ENCODE measurements around the gene ZNF451. TPM values are rescaled to one million over a fixed set of nuclear protein-coding genes. Genes with fewer than 3 reads are reported as not detected.

The ZNF451 gene
- total and polyA plus RNA-seq, 4 donors, result 5.5 to 108 (median 33.8) TPM

DNA sequence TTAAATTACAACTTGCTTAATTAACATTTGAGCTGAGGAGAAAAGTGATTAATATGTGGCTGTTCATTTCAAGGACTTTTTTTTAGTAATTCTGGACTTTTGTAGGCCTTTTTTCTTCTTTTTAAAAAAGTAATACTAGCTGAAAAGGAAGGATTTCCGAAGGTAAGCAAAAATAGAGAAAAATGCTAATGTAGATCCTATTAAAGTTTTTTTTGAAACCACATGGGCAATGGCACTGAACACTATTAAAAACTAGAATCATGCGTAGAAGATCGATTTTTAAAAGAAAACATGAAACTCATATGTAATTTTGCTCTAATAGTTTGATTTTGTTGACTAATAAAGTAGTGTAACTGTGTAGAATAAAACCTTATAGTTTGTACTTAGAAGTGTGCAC lies 84.5 kb downstream of the ZNF451 start (continued):
- TF ChIP-seq, protein P1, sequence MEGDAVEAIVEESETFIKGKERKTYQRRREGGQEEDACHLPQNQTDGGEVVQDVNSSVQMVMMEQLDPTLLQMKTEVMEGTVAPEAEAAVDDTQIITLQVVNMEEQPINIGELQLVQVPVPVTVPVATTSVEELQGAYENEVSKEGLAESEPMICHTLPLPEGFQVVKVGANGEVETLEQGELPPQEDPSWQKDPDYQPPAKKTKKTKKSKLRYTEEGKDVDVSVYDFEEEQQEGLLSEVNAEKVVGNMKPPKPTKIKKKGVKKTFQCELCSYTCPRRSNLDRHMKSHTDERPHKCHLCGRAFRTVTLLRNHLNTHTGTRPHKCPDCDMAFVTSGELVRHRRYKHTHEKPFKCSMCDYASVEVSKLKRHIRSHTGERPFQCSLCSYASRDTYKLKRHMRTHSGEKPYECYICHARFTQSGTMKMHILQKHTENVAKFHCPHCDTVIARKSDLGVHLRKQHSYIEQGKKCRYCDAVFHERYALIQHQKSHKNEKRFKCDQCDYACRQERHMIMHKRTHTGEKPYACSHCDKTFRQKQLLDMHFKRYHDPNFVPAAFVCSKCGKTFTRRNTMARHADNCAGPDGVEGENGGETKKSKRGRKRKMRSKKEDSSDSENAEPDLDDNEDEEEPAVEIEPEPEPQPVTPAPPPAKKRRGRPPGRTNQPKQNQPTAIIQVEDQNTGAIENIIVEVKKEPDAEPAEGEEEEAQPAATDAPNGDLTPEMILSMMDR (IDR thresholded peaks at IDR 0.05; ENCODE audit: low read depth, low read length, missing input control), result no peak
- TF ChIP-seq NR2F2 (IDR thresholded peaks at IDR 0.05) (no peak), GABPA (IDR thresholded peaks at IDR 0.05 in 1 of 2, conservative IDR thresholded peaks at IDR 0.05 in 1 of 2) (no peak), TAF1 (conservative IDR thresholded peaks at IDR 0.05) (no peak), FOXA2 (IDR thresholded peaks at IDR 0.05) (no peak)

DNA sequence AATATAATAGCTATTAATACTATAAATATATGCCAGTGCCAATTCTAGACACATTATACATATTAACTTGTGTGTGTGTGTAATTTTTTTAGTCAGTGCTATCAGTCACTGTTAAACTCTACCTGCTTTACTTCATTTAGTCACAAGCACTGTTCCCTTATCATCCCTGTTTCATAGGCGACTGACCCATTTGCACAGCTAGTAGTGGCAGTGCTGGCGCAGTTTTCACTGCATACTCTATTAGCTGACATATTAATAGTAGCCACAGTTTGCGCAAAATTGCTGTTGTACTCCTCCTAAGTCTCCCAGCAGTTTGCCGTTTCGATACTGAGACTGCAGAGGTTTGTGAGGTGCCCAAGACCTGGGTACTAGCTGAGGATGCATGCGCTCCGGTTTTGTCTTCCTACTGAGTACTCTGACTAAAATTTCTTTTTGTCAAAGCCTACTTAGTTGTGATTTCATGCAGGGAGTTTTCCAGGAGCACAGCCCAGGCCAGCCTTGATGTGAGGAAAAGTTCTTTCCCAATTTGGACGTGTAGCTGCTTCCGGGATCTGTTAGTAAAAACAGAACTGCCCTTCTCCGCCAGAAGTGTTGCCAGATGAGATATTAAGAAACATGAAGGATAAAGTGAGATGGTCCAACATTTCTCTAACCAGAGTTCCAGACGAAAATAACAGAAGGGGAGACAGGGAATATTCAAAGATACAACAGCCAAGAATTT lies 87.7 kb downstream of the ZNF451 start:
- H3K9me3 ChIP-seq (ENCODE audit: control insufficient read depth in 4 of 4, low read length in 3 of 4), result no peaks in the 10 kb centered on the region

More for the DNA sequence above, 87.7 kb downstream of the ZNF451 start:
- Histone ChIP-seq H3K27me3 (ENCODE audit: control insufficient read depth in 4 of 4, insufficient read depth in 4 of 4, low read length in 3 of 4) (no peaks in the 10 kb centered on the region), H3K9ac (ENCODE audit: low read depth in 1 of 2, low read length in 2 of 2) (no peak overlapping the region), H3K4me1 (ENCODE audit: control insufficient read depth in 4 of 4, insufficient read depth in 4 of 4, low read length in 3 of 4) (peaks cover 0 to 14% (median 4%) of the 10 kb centered on the region in 4 donors), H3K4me3 (ENCODE audit: low read depth in 1 of 3, low read length in 3 of 3) (no peak overlapping the region), H3K36me3 (ENCODE audit: control insufficient read depth in 4 of 4, insufficient read depth in 3 of 4, low read depth in 1 of 4, low read length in 3 of 4) (peaks cover 0 to 5% (median 4%) of the 10 kb centered on the region in 4 donors), H3K27ac (ENCODE audit: low read depth in 1 of 2, low read length in 2 of 2) (no peak overlapping the region)
- no peak for DNase-seq (ENCODE audit: low spot score)
- TF ChIP-seq, protein P2, sequence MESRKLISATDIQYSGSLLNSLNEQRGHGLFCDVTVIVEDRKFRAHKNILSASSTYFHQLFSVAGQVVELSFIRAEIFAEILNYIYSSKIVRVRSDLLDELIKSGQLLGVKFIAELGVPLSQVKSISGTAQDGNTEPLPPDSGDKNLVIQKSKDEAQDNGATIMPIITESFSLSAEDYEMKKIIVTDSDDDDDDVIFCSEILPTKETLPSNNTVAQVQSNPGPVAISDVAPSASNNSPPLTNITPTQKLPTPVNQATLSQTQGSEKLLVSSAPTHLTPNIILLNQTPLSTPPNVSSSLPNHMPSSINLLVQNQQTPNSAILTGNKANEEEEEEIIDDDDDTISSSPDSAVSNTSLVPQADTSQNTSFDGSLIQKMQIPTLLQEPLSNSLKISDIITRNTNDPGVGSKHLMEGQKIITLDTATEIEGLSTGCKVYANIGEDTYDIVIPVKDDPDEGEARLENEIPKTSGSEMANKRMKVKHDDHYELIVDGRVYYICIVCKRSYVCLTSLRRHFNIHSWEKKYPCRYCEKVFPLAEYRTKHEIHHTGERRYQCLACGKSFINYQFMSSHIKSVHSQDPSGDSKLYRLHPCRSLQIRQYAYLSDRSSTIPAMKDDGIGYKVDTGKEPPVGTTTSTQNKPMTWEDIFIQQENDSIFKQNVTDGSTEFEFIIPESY (IDR thresholded peaks at IDR 0.05), result no peak
- TF ChIP-seq EGR1 (IDR thresholded peaks at IDR 0.05; ENCODE audit: low read depth in 2 of 2) (no peak), GABPA (IDR thresholded peaks at IDR 0.05 in 1 of 2, conservative IDR thresholded peaks at IDR 0.05 in 1 of 2) (no peak)
- TF ChIP-seq, protein P3, sequence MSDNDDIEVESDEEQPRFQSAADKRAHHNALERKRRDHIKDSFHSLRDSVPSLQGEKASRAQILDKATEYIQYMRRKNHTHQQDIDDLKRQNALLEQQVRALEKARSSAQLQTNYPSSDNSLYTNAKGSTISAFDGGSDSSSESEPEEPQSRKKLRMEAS (IDR thresholded peaks at IDR 0.05), result no peak
- TF ChIP-seq, protein P4, sequence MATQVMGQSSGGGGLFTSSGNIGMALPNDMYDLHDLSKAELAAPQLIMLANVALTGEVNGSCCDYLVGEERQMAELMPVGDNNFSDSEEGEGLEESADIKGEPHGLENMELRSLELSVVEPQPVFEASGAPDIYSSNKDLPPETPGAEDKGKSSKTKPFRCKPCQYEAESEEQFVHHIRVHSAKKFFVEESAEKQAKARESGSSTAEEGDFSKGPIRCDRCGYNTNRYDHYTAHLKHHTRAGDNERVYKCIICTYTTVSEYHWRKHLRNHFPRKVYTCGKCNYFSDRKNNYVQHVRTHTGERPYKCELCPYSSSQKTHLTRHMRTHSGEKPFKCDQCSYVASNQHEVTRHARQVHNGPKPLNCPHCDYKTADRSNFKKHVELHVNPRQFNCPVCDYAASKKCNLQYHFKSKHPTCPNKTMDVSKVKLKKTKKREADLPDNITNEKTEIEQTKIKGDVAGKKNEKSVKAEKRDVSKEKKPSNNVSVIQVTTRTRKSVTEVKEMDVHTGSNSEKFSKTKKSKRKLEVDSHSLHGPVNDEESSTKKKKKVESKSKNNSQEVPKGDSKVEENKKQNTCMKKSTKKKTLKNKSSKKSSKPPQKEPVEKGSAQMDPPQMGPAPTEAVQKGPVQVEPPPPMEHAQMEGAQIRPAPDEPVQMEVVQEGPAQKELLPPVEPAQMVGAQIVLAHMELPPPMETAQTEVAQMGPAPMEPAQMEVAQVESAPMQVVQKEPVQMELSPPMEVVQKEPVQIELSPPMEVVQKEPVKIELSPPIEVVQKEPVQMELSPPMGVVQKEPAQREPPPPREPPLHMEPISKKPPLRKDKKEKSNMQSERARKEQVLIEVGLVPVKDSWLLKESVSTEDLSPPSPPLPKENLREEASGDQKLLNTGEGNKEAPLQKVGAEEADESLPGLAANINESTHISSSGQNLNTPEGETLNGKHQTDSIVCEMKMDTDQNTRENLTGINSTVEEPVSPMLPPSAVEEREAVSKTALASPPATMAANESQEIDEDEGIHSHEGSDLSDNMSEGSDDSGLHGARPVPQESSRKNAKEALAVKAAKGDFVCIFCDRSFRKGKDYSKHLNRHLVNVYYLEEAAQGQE (IDR thresholded peaks at IDR 0.05), result no peak
- TF ChIP-seq, protein P1 (IDR thresholded peaks at IDR 0.05; ENCODE audit: low read depth, low read length, missing input control), result no peak
- 87% methylated on average over 11 of the region's 11 CpGs for WGBS
